ENCODE data around the gene SYNGR2.

DNA sequence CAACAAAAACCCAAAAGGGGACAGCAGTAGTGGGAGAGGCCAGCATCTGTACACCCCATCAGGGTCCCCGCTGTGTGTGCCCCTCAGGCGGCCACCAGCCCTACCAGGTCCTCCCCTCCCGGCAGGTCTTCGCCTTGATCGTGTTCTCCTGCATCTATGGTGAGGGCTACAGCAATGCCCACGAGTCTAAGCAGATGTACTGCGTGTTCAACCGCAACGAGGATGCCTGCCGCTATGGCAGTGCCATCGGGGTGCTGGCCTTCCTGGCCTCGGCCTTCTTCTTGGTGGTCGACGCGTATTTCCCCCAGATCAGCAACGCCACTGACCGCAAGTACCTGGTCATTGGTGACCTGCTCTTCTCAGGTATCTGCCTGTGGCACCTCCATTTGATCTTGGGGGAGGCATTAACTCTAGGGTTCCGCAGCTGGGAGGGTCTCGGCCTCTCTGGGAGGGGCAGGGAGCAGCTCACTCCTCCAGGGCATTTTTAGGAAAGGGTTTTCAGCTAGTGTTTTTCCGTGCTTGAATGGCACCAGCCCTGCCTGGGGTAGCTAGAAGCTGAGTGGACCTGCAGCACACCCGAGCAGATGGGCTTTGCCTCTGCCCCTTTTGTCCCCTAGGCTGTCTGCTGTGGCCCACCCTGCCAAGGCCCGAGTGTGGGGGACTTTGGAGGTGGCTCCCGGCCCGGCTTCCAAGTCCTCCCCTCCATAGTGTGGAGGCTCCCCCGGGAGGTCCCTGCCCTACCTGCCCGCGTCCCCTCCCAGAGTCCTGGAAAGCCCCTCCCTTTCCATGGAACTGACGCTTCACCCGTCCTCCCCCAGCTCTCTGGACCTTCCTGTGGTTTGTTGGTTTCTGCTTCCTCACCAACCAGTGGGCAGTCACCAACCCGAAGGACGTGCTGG lies 2.6 kb downstream of the SYNGR2 start:
- no peak for TF ChIP-seq CTCF (IDR thresholded peaks at IDR 0.05)
- TF ChIP-seq EP300 (IDR thresholded peaks at IDR 0.05) = no peak
- no peak for TF ChIP-seq POLR2A (IDR thresholded peaks at IDR 0.05)

Data from tibial nerve (tissue), 4 donors.